ENCODE results near the gene RSAD1.
A peak's percentile ranks its signal among the peaks of the same experiment; 100 is the strongest.
"Not testable (repeated sequence)": the region's sequence is repeated elsewhere in the genome, so short reads cannot be mapped to it uniquely, and the experiment has no call there.

RSAD1 gene

GRCh38 chr17:50475362-50475761 is 3.3 kb upstream of the RSAD1 start:
- Histone ChIP-seq H3K9me3 (ENCODE audit: insufficient read depth, low read depth, low read length) (no peaks in the 10 kb centered on the region), H3K36me3 (ENCODE audit: insufficient read depth, low read length) (peaks cover under 1% of the 10 kb centered on the region; the same call in 1 of the 2 replicates), H3K4me1 (ENCODE audit: insufficient read depth, low read length) (no peaks in the 10 kb centered on the region), H3K27me3 (ENCODE audit: insufficient read depth, low read length) (peaks cover 23% of the 10 kb centered on the region; the same call in 1 of the 2 replicates), H3K27ac (ENCODE audit: low read depth, low read length) (no peak overlapping the region), H3K4me3 (ENCODE audit: low read length) (no peak overlapping the region), H3K9ac (ENCODE audit: low read depth, low read length) (no peak overlapping the region)
- 89% methylated on average over 4 of the region's 4 CpGs for WGBS

- H3K9me3 ChIP-seq (ENCODE audit: insufficient read depth, low read depth, low read length); H3K4me1 ChIP-seq (ENCODE audit: insufficient read depth, low read length); H3K4me3 ChIP-seq (ENCODE audit: low read length); H3K9ac ChIP-seq (ENCODE audit: low read depth, low read length); H3K36me3 ChIP-seq (ENCODE audit: insufficient read depth, low read length); H3K27ac ChIP-seq (ENCODE audit: low read depth, low read length): not testable (repeated sequence)
- WGBS: 30% methylated on average over 26 of the region's 33 CpGs
- peaks cover 23% of the 10 kb centered on the region; the same call in 1 of the 2 replicates for H3K27me3 ChIP-seq (ENCODE audit: insufficient read depth, low read length)
Observed at GRCh38 chr17:50475775-50476544, 2.7 kb upstream of the RSAD1 start.

GRCh38 chr17:50476545-50477315 is 1.9 kb upstream of the RSAD1 start:
- H3K9ac ChIP-seq (ENCODE audit: low read depth, low read length): no peak overlapping the region
- H3K4me3 ChIP-seq (ENCODE audit: low read length): no peak overlapping the region
- 89% methylated on average over 18 of the region's 18 CpGs for WGBS
- no peak overlapping the region for H3K27ac ChIP-seq (ENCODE audit: low read depth, low read length)
- no peaks in the 10 kb centered on the region for H3K4me1 ChIP-seq (ENCODE audit: insufficient read depth, low read length)
- H3K36me3 ChIP-seq (ENCODE audit: insufficient read depth, low read length): peaks cover 3% of the 10 kb centered on the region; the same call in 1 of the 2 replicates
- peaks cover 23% of the 10 kb centered on the region; the same call in 1 of the 2 replicates for H3K27me3 ChIP-seq (ENCODE audit: insufficient read depth, low read length)
- no peaks in the 10 kb centered on the region for H3K9me3 ChIP-seq (ENCODE audit: insufficient read depth, low read depth, low read length)

- H3K9ac ChIP-seq (ENCODE audit: low read depth, low read length): 0 out of 2 replicates have a peak overlapping the region, but pooled peaks have one; percentile 64
- peaks cover 23% of the 10 kb centered on the region; the same call in 1 of the 2 replicates for H3K27me3 ChIP-seq (ENCODE audit: insufficient read depth, low read length)
Observed at GRCh38 chr17:50477976-50478375, 684 bp upstream of the RSAD1 start.

GRCh38 chr17:50479522-50480141 is 972 bp downstream of the RSAD1 start:
- Histone ChIP-seq H3K4me3 (ENCODE audit: low read length) (peak overlapping the region; percentile 90), H3K9ac (ENCODE audit: low read depth, low read length) (peak overlapping the region; percentile 64), H3K36me3 (ENCODE audit: insufficient read depth, low read length) (peaks cover 19% of the 10 kb centered on the region), H3K27me3 (ENCODE audit: insufficient read depth, low read length) (peaks cover 23% of the 10 kb centered on the region; the same call in 1 of the 2 replicates), H3K27ac (ENCODE audit: low read depth, low read length) (no peak overlapping the region), H3K4me1 (ENCODE audit: insufficient read depth, low read length) (no peaks in the 10 kb centered on the region), H3K9me3 (ENCODE audit: insufficient read depth, low read depth, low read length) (no peaks in the 10 kb centered on the region)
- WGBS: 21% methylated on average over 19 of the region's 19 CpGs

More at GRCh38 chr17:50477976-50478375, 684 bp upstream of the RSAD1 start:
- no peak overlapping the region for H3K27ac ChIP-seq (ENCODE audit: low read depth, low read length)
- H3K4me3 ChIP-seq (ENCODE audit: low read length): peak overlapping the region; percentile 90; the same call in 1 of the 2 replicates
- H3K36me3 ChIP-seq (ENCODE audit: insufficient read depth, low read length): peaks cover 3% of the 10 kb centered on the region; the same call in 1 of the 2 replicates
- H3K9me3 ChIP-seq (ENCODE audit: insufficient read depth, low read depth, low read length): no peaks in the 10 kb centered on the region
- WGBS: 91% methylated on average over 5 of the region's 7 CpGs
- no peaks in the 10 kb centered on the region for H3K4me1 ChIP-seq (ENCODE audit: insufficient read depth, low read length)

- H3K4me1 ChIP-seq (ENCODE audit: insufficient read depth, low read length): no peaks in the 10 kb centered on the region
- peaks cover 20% of the 10 kb centered on the region; the same call in 1 of the 2 replicates for H3K27me3 ChIP-seq (ENCODE audit: insufficient read depth, low read length)
- H3K36me3 ChIP-seq (ENCODE audit: insufficient read depth, low read length): peaks cover 25% of the 10 kb centered on the region
- no peak overlapping the region for H3K4me3 ChIP-seq (ENCODE audit: low read length)
- 97% methylated on average over 7 of the region's 7 CpGs for WGBS
- no peak overlapping the region for H3K9ac ChIP-seq (ENCODE audit: low read depth, low read length)
- no peaks in the 10 kb centered on the region for H3K9me3 ChIP-seq (ENCODE audit: insufficient read depth, low read depth, low read length)
- no peak overlapping the region for H3K27ac ChIP-seq (ENCODE audit: low read depth, low read length)
Observed at GRCh38 chr17:50480142-50480764, 1.6 kb downstream of the RSAD1 start.

- H3K27ac ChIP-seq (ENCODE audit: low read depth, low read length): no peak overlapping the region
- no peak overlapping the region for H3K4me3 ChIP-seq (ENCODE audit: low read length)
- H3K36me3 ChIP-seq (ENCODE audit: insufficient read depth, low read length): peaks cover 32% of the 10 kb centered on the region
- H3K27me3 ChIP-seq (ENCODE audit: insufficient read depth, low read length): peaks cover 14% of the 10 kb centered on the region; the same call in 1 of the 2 replicates
- no peak overlapping the region for H3K9ac ChIP-seq (ENCODE audit: low read depth, low read length)
- no peaks in the 10 kb centered on the region for H3K9me3 ChIP-seq (ENCODE audit: insufficient read depth, low read depth, low read length)
- no peaks in the 10 kb centered on the region for H3K4me1 ChIP-seq (ENCODE audit: insufficient read depth, low read length)
- no CpG with 5 or more reads among the region's 2 CpGs for WGBS
Observed at GRCh38 chr17:50480854-50481490, 2.3 kb downstream of the RSAD1 start.

GRCh38 chr17:50481648-50482047 is 3.0 kb downstream of the RSAD1 start:
- 92% methylated on average over 4 of the region's 4 CpGs for WGBS
- no peak overlapping the region for H3K27ac ChIP-seq (ENCODE audit: low read depth, low read length)

GRCh38 chr17:50482110-50482509 is 3.5 kb downstream of the RSAD1 start:
- Histone ChIP-seq H3K9ac (ENCODE audit: low read depth, low read length) (no peak overlapping the region), H3K27ac (ENCODE audit: low read depth, low read length) (no peak overlapping the region), H3K9me3 (ENCODE audit: insufficient read depth, low read depth, low read length) (no peaks in the 10 kb centered on the region), H3K4me3 (ENCODE audit: low read length) (no peak overlapping the region), H3K27me3 (ENCODE audit: insufficient read depth, low read length) (peaks cover 7% of the 10 kb centered on the region; the same call in 1 of the 2 replicates), H3K4me1 (ENCODE audit: insufficient read depth, low read length) (no peaks in the 10 kb centered on the region), H3K36me3 (ENCODE audit: insufficient read depth, low read length) (peaks cover 34% of the 10 kb centered on the region)
- WGBS: 95% methylated on average over 23 of the region's 23 CpGs

More at GRCh38 chr17:50481648-50482047, 3.0 kb downstream of the RSAD1 start:
- H3K27me3 ChIP-seq (ENCODE audit: insufficient read depth, low read length): peaks cover 9% of the 10 kb centered on the region; the same call in 1 of the 2 replicates
- no peaks in the 10 kb centered on the region for H3K9me3 ChIP-seq (ENCODE audit: insufficient read depth, low read depth, low read length)
- no peak overlapping the region for H3K9ac ChIP-seq (ENCODE audit: low read depth, low read length)
- H3K36me3 ChIP-seq (ENCODE audit: insufficient read depth, low read length): peaks cover 34% of the 10 kb centered on the region
- no peaks in the 10 kb centered on the region for H3K4me1 ChIP-seq (ENCODE audit: insufficient read depth, low read length)
- H3K4me3 ChIP-seq (ENCODE audit: low read length): no peak overlapping the region

- Histone ChIP-seq H3K36me3 (ENCODE audit: insufficient read depth, low read length) (peaks cover 34% of the 10 kb centered on the region), H3K27me3 (ENCODE audit: insufficient read depth, low read length) (peaks cover 5% of the 10 kb centered on the region; the same call in 1 of the 2 replicates), H3K27ac (ENCODE audit: low read depth, low read length) (no peak overlapping the region), H3K4me3 (ENCODE audit: low read length) (no peak overlapping the region), H3K9ac (ENCODE audit: low read depth, low read length) (no peak overlapping the region), H3K9me3 (ENCODE audit: insufficient read depth, low read depth, low read length) (no peaks in the 10 kb centered on the region), H3K4me1 (ENCODE audit: insufficient read depth, low read length) (no peaks in the 10 kb centered on the region)
- 31% methylated on average over 6 of the region's 7 CpGs for WGBS
Observed at GRCh38 chr17:50482516-50482915, 3.9 kb downstream of the RSAD1 start.

Data from HUES64 (cell line).